ENCODE results near the gene NTRK2.

- TF ChIP-seq CTCF (IDR thresholded peaks at IDR 0.05) (no peak), POLR2A (IDR thresholded peaks at IDR 0.05) (no peak)
These were observed 327.9 kb downstream of the NTRK2 start for GRCh38 chr9:84997472-84997871.
